GM12878 (cell line): ENCODE data around the gene RAB23. TPM values are rescaled to one million over a fixed set of nuclear protein-coding genes. Genes with fewer than 3 reads are reported as not detected.

Experiments
- ATAC-seq: fragments of 200-7000 bp; cut with Tn5 transposase; 3 replicates; pipeline ENCODE4 v1.9.1; 2020; ENCODE audit warnings: mild to moderate bottlenecking, moderate library complexity
- BruUV-seq: library from RNA; stranded (reverse); fragments of 400-500 nt; replicated peaks from 2 replicates; lab custom pipeline; 2021; lab: Mats Ljungman, UMichigan
- CTCF ChIA-PET: fragments of 300-600 bp; sonication (Branson Sonifier 250); formaldehyde crosslinking; extraction: SDS; loops from one replicate; lab custom pipeline; 2021; ENCODE audit warnings: inconsistent platforms; lab: Yijun Ruan, JAX
- POLR2A ChIA-PET: fragments of 350-600 bp; formaldehyde crosslinking; extraction: SDS; loops from one replicate; lab custom pipeline; 2021; ENCODE audit warnings: inconsistent platforms; lab: Charles Lee
- RAD21 ChIA-PET: fragments of 300-600 bp; sonication (Branson Sonifier 250); formaldehyde crosslinking; loops from one replicate; lab custom pipeline; 2023; ENCODE audit warnings: antibody characterized with exemption; ENCODE audit not compliant: unreplicated experiment; lab: Charles Lee
- SMC1A ChIA-PET: fragments of 300-600 bp; sonication (Branson Sonifier 250); formaldehyde crosslinking; loops from one replicate; lab custom pipeline; 2023; ENCODE audit not compliant: unreplicated experiment, uncharacterized antibody; lab: Charles Lee
- DNase-seq: peaks from one replicate; pipeline ENCODE4 v3.0.0-alpha.2; 2011; ENCODE audit warnings: low read depth, low spot score
- FAIRE-seq: peaks from 3 replicates; lab custom pipeline; 2011; peaks lifted over from hg19 to GRCh38; lab: Jason Lieb, UNC
- H2AFZ ChIP-seq: 2 replicates; pipeline ENCODE4 v1.6.0; 2011; ENCODE audit warnings: low read depth, low read length, control low read depth; ENCODE audit not compliant: control insufficient read depth
- H3K27ac ChIP-seq: 2 replicates; pipeline ENCODE4 v1.5.1; 2011; ENCODE audit warnings: control low read depth; ENCODE audit not compliant: control insufficient read depth, insufficient read depth
- H3K27me3 ChIP-seq, 2 experiments: replicated peaks in 1 of 2; 2 replicates each; pipeline versions ENCODE4 v1.6.0 to v1.6.1; 2011; ENCODE audit warnings: low read length in 1 of 2; ENCODE audit not compliant: control insufficient read depth in 2 of 2, insufficient read depth in 2 of 2
- H3K36me3 ChIP-seq, 2 experiments: 2 replicates each; pipeline ENCODE4 v1.5.1; 2011; ENCODE audit warnings: low read length in 1 of 2; ENCODE audit not compliant: control insufficient read depth in 2 of 2, insufficient read depth in 2 of 2
- H3K4me1 ChIP-seq: 2 replicates; pipeline ENCODE4 v1.6.1; 2011; ENCODE audit warnings: mild to moderate bottlenecking, low read length, moderate library complexity, mixed read lengths; ENCODE audit not compliant: control insufficient read depth, insufficient read depth
- H3K4me2 ChIP-seq: 2 replicates; pipeline ENCODE4 v1.6.0; 2011; ENCODE audit warnings: control low read depth; ENCODE audit not compliant: control insufficient read depth, insufficient read depth
- H3K4me3 ChIP-seq: fragments of 200-600 bp; sonication (generic); 2 replicates; pipeline ENCODE4 v1.5.1; 2016
- H3K79me2 ChIP-seq: 2 replicates; pipeline ENCODE4 v1.6.0; 2011; ENCODE audit warnings: low read length; ENCODE audit not compliant: control insufficient read depth, insufficient read depth
- H3K9ac ChIP-seq: 2 replicates; pipeline ENCODE4 v1.8.0; 2011; ENCODE audit warnings: low read length, control low read depth, mixed read lengths; ENCODE audit not compliant: control insufficient read depth, insufficient read depth
- H3K9me3 ChIP-seq: replicated peaks from 3 replicates; pipeline ENCODE4 v1.5.1; 2011; ENCODE audit warnings: mild to moderate bottlenecking, low read length; ENCODE audit not compliant: control insufficient read depth, insufficient read depth
- H4K20me1 ChIP-seq: 2 replicates; pipeline ENCODE4 v1.6.0; 2011; ENCODE audit not compliant: control insufficient read depth, insufficient read depth
- CHD4 ChIP-seq: fragments of 200-600 bp; sonication (generic); IDR thresholded peaks from 2 replicates; pipeline ENCODE4 v1.6.1; 2016; ENCODE audit warnings: mild to moderate bottlenecking
- HDAC6 ChIP-seq: fragments of 200-600 bp; sonication (generic); IDR thresholded peaks from one replicate; pipeline ENCODE4 v1.8.0; 2017; ENCODE audit warnings: antibody characterized with exemption; ENCODE audit not compliant: unreplicated experiment
- IKZF1 ChIP-seq: fragments of 450-650 bp; conservative IDR thresholded peaks from 2 replicates; pipeline ENCODE4 v1.6.1; 2017; ENCODE audit warnings: antibody characterized with exemption, mild to moderate bottlenecking
- IKZF2 ChIP-seq, 2 experiments: fragments of 450-650 bp; IDR thresholded peaks; 2 replicates each; pipeline ENCODE4 v1.6.1; 2017; ENCODE audit warnings: mild to moderate bottlenecking in 2 of 2, moderate library complexity in 2 of 2
- IRF4 ChIP-seq: IDR thresholded peaks from 2 replicates; pipeline ENCODE4 v1.6.1; 2011; ENCODE audit warnings: low read depth, low read length
- MTA2 ChIP-seq: fragments of 450-650 bp; IDR thresholded peaks from 2 replicates; pipeline ENCODE4 v1.6.1; 2016; ENCODE audit warnings: low read depth, mild to moderate bottlenecking, moderate library complexity
- PAX8 ChIP-seq: fragments of 450-650 bp; IDR thresholded peaks from 2 replicates; pipeline ENCODE4 v1.6.1; 2017; ENCODE audit warnings: mild to moderate bottlenecking, moderate library complexity
- SP1 ChIP-seq: IDR thresholded peaks from one replicate; pipeline ENCODE4 v1.6.1; 2011; ENCODE audit warnings: low read depth, low read length
- SPI1 ChIP-seq: IDR thresholded peaks from 2 replicates; pipeline ENCODE4 v1.6.1; 2011; ENCODE audit warnings: low read depth, mild to moderate bottlenecking, low read length, moderate library complexity, borderline replicate concordance; ENCODE audit not compliant: insufficient read depth
- SREBF1 ChIP-seq: IDR thresholded peaks from 2 replicates; pipeline ENCODE4 v1.6.1; 2012; ENCODE audit warnings: mild to moderate bottlenecking, low read length
- ZNF217 ChIP-seq: fragments of 450-650 bp; IDR thresholded peaks from 2 replicates; pipeline ENCODE4 v1.6.1; 2017; ENCODE audit warnings: antibody characterized with exemption, mild to moderate bottlenecking
- WGBS: methylation state at CpG from one replicate; pipeline ENCODE4 v1.1.6; 2016; ENCODE audit warnings: low lambda C conversion rate; ENCODE audit not compliant: insufficient replicate concordance, insufficient coverage; ENCODE audit errors: missing lambda C conversion rate; 5-methylcytosine and 5-hydroxymethylcytosine counted together
- in situ Hi-C: fragments of 300-500 bp; cut with MboI; formaldehyde crosslinking; loops from 9 replicates; pipeline ENCODE4 v1.14.3; 2018; ENCODE audit warnings: mixed read lengths
- intact Hi-C: fragments of 100-400 bp; cut with micrococcal nuclease; formaldehyde crosslinking; loops from one replicate; pipeline ENCODE4 v1.14.2; 2022; ENCODE audit not compliant: unreplicated experiment
- polyA plus RNA-seq, 11 experiments: library from polyadenylated mRNA; depleted of rRNA in 4 of 11; unstranded in 6 of 11; stranded (reverse) in 5 of 11; fragments of >200 nt; fragmentation: Nextera tagmentation in 4 of 11; fragmentation: Illumina TruSeq in 1 of 11; extraction: Ambion mirVana in 4 of 11; extraction: Trizol in 1 of 11; gene quantifications; 1 replicate in 1 of 11; 2 replicates in 10 of 11; pipeline versions ENCODE4 v1.2.1 to v1.2.3, GENCODE V29; 2011 to 2016; ENCODE audit warnings: inconsistent platforms in 2 of 11, missing spikeins in 2 of 11, low read depth in 1 of 11
- total RNA-seq, 4 experiments: library from RNA; depleted of rRNA in 3 of 4; stranded (reverse); fragments of >200 nt in 3 of 4; fragmentation: Illumina TruSeq in 1 of 4; extraction: Trizol in 1 of 4; gene quantifications; 2 replicates each; pipeline versions ENCODE4 v1.2.1 to v1.2.3, GENCODE V29; 2013 to 2021
- TF ChIP-seq, protein P1 (sequence below): fragments of 450-650 bp; IDR thresholded peaks from 2 replicates; pipeline ENCODE4 v1.6.1; 2016; ENCODE audit warnings: mild to moderate bottlenecking, moderate library complexity, borderline replicate concordance
- TF ChIP-seq, protein P2 (sequence below): IDR thresholded peaks from 2 replicates; pipeline ENCODE4 v1.6.1; 2012; ENCODE audit warnings: low read depth, low read length, improper control_type of control experiment

Gene RAB23
- total and polyA plus RNA-seq, 10 of the 15 experiments (the other 5 are each of a cell fraction or from before 2014, with no cell fraction given), result 0.80 to 6.0 (median 3.1) TPM

DNA sequence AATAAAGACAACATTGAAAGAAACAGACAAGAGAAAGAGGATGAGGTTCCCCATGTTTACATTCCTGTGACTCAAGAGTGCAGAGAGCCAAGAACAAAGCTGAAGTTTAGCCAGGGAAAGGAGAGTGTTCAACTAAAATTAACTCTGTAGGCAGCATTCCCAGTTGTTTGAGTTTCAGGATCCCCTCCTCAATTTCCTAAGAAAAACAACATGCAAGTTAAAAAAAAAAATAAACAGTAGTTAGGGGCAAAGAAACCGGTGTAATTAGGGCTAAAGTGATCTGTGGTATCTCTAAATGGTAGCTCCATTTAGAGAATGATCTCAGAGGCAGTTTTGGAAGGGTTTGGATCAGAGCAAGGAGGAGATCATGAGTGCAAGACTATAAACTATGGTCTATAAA is 30.9 kb upstream of the RAB23 start (continued):
- TF ChIP-seq, protein P1, sequence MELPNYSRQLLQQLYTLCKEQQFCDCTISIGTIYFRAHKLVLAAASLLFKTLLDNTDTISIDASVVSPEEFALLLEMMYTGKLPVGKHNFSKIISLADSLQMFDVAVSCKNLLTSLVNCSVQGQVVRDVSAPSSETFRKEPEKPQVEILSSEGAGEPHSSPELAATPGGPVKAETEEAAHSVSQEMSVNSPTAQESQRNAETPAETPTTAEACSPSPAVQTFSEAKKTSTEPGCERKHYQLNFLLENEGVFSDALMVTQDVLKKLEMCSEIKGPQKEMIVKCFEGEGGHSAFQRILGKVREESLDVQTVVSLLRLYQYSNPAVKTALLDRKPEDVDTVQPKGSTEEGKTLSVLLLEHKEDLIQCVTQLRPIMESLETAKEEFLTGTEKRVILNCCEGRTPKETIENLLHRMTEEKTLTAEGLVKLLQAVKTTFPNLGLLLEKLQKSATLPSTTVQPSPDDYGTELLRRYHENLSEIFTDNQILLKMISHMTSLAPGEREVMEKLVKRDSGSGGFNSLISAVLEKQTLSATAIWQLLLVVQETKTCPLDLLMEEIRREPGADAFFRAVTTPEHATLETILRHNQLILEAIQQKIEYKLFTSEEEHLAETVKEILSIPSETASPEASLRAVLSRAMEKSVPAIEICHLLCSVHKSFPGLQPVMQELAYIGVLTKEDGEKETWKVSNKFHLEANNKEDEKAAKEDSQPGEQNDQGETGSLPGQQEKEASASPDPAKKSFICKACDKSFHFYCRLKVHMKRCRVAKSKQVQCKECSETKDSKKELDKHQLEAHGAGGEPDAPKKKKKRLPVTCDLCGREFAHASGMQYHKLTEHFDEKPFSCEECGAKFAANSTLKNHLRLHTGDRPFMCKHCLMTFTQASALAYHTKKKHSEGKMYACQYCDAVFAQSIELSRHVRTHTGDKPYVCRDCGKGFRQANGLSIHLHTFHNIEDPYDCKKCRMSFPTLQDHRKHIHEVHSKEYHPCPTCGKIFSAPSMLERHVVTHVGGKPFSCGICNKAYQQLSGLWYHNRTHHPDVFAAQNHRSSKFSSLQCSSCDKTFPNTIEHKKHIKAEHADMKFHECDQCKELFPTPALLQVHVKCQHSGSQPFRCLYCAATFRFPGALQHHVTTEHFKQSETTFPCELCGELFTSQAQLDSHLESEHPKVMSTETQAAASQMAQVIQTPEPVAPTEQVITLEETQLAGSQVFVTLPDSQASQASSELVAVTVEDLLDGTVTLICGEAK, result no peak
- TF ChIP-seq SREBF1 (no peak), IKZF2 (IDR thresholded peaks at IDR 0.05) (no peak), IRF4 (no peak), IKZF1 (no peak), HDAC6 (no peak)

DNA sequence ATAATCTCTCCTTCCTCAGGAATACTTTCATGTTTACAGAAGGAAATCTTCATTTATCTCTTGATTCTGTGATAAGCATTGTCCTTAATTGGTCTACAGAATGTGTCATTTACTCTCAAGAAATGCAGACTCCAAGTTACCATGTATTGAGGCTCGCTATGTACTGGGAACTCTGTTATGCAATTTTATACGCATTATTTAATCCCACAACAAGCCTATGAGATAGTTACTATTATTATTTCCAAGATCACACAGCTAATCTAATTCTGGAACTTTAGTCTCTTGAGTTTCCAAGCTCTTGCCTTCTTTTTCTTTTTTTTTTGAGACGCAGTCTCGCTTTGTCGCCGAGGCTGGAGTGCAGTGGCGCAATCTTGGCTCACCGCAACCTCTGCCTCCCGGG is 30.0 kb upstream of the RAB23 start:
- Histone ChIP-seq H4K20me1 (no peaks in the 10 kb centered on the region), H3K9ac (no peak overlapping the region)
- RAD21 ChIA-PET, result interaction anchor here (1.4 kb wide), 1 partner anchor 64 kb away, joined by 3 read pairs; no protein-coding TSS in a partner anchor
- no peak for TF ChIP-seq SP1
- no peak for TF ChIP-seq CHD4
- TF ChIP-seq, protein P2, sequence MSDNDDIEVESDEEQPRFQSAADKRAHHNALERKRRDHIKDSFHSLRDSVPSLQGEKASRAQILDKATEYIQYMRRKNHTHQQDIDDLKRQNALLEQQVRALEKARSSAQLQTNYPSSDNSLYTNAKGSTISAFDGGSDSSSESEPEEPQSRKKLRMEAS, result no peak
- no peak for TF ChIP-seq MTA2
- no peak for TF ChIP-seq SPI1
- TF ChIP-seq PAX8, result no peak
- TF ChIP-seq ZNF217, result no peak
- TF ChIP-seq, all 136 proteins: peak for 0
- H3K79me2 ChIP-seq, result no peaks in the 10 kb centered on the region
- H3K27ac ChIP-seq, result no peak overlapping the region
- no peak overlapping the region for H3K4me3 ChIP-seq
- DNase-seq (no peak), ATAC-seq (no peak), FAIRE-seq (no peak)
- POLR2A ChIA-PET, result no interaction called here
- SMC1A ChIA-PET, result no interaction called here
- no peak overlapping the region for H2AFZ ChIP-seq
- intact Hi-C loops (no loop called here), in situ Hi-C loops (no loop called here)
- H3K36me3 ChIP-seq, result no peaks in the 10 kb centered on the region
- WGBS, result 90% methylated on average over 9 of the region's 9 CpGs
- no peak overlapping the region for H3K4me2 ChIP-seq
- no peaks in the 10 kb centered on the region for H3K27me3 ChIP-seq
- no peaks in the 10 kb centered on the region for H3K4me1 ChIP-seq
- H3K9me3 ChIP-seq, result no peaks in the 10 kb centered on the region
- CTCF ChIA-PET, result no interaction called here
- BruUV-seq, result no TSS peak
